K562 (cell line): ENCODE data around the gene RGL4. TPM values are rescaled to one million over a fixed set of nuclear protein-coding genes. Genes with fewer than 3 reads are reported as not detected.

Experiments
- CBX3 ChIP-seq, 2 experiments: IDR thresholded peaks; 1 replicate in 1 of 2; 2 replicates in 1 of 2; pipeline ENCODE4 v1.6.1; 2012; ENCODE audit warnings: inconsistent platforms in 2 of 2, low read length in 2 of 2, borderline replicate concordance in 1 of 2, control low read depth in 1 of 2
- FOXA1 ChIP-seq: fragments of 450-650 bp; IDR thresholded peaks from 2 replicates; pipeline ENCODE4 v1.6.1; 2016; ENCODE audit warnings: mild to moderate bottlenecking, borderline replicate concordance
- POLR2G ChIP-seq: fragments of 200-400 bp; formaldehyde crosslinking; IDR thresholded peaks from 2 replicates; pipeline ENCODE4 v1.6.1; 2017; ENCODE audit warnings: low read depth, mild to moderate bottlenecking, antibody characterized with exemption, low read length, moderate library complexity
- SRSF9 ChIP-seq: fragments of 200-400 bp; formaldehyde crosslinking; IDR thresholded peaks from 2 replicates; pipeline ENCODE4 v1.6.1; 2017; ENCODE audit warnings: low read depth, low read length, borderline replicate concordance
- polyA plus RNA-seq, 8 experiments: library from polyadenylated mRNA; depleted of rRNA in 4 of 8; stranded (reverse) in 5 of 8; unstranded in 3 of 8; fragments of >200 nt; fragmentation: Nextera tagmentation in 2 of 8; fragmentation: Illumina TruSeq in 1 of 8; extraction: Ambion mirVana in 2 of 8; extraction: Trizol in 1 of 8; gene quantifications; 2 replicates each; pipeline versions ENCODE4 v1.2.1 to v1.2.3, GENCODE V29; 2011 to 2014; ENCODE audit warnings: inconsistent platforms in 1 of 8, missing spikeins in 1 of 8
- total RNA-seq, 7 experiments: library from RNA; depleted of rRNA in 6 of 7; stranded (reverse); fragments of >200 nt in 6 of 7; fragmentation: Illumina TruSeq in 2 of 7; extraction: Trizol in 2 of 7; gene quantifications; 2 replicates each; pipeline versions ENCODE4 v1.2.1 to v1.2.3, GENCODE V29; 2011 to 2021; ENCODE audit warnings: low replicate concordance in 1 of 7
- TF ChIP-seq, protein P1 (sequence below): fragments of 450-650 bp; IDR thresholded peaks from 2 replicates; pipeline ENCODE4 v1.6.1; 2016; ENCODE audit warnings: mild to moderate bottlenecking, moderate library complexity
- TF ChIP-seq, protein P2 (sequence below), 2 experiments: fragments of 450-650 bp in 1 of 2; sonication (generic) in 1 of 2; formaldehyde crosslinking in 1 of 2; IDR thresholded peaks in 1 of 2; conservative IDR thresholded peaks in 1 of 2; 2 replicates each; pipeline versions ENCODE4 v1.6.1 to v1.8.1; 2016 to 2023; ENCODE audit warnings: mild to moderate bottlenecking in 2 of 2, moderate library complexity in 2 of 2, inconsistent platforms in 1 of 2, missing genetic modification reagents in 1 of 2
- TF ChIP-seq, protein P3 (sequence below): fragments of 250-450 bp; sonication (Bioruptor Pico); IDR thresholded peaks from 2 replicates; pipeline ENCODE4 v1.8.0; 2021; ENCODE audit warnings: moderate library complexity, mild to moderate bottlenecking, inconsistent platforms

RGL4 gene
- total and polyA plus RNA-seq, 9 of the 15 experiments (the other 6 are each of a cell fraction or from before 2014, with no cell fraction given), result not detected

DNA sequence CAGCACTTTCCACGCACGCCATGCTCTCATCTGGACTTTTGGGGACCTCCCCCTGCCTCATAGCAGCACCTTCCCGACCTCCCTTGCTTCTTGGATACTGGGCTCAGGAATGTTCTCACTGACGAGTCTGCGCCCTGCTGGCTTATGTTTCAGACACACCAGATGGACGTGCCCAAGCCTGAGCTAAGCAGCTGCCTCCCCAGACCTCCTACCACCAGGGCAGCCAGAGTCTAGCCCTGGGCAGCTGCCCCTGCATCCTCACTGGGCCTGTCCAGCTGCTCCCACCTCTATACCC lies 13.2 kb upstream of the RGL4 start (continued):
- TF ChIP-seq, protein P1, sequence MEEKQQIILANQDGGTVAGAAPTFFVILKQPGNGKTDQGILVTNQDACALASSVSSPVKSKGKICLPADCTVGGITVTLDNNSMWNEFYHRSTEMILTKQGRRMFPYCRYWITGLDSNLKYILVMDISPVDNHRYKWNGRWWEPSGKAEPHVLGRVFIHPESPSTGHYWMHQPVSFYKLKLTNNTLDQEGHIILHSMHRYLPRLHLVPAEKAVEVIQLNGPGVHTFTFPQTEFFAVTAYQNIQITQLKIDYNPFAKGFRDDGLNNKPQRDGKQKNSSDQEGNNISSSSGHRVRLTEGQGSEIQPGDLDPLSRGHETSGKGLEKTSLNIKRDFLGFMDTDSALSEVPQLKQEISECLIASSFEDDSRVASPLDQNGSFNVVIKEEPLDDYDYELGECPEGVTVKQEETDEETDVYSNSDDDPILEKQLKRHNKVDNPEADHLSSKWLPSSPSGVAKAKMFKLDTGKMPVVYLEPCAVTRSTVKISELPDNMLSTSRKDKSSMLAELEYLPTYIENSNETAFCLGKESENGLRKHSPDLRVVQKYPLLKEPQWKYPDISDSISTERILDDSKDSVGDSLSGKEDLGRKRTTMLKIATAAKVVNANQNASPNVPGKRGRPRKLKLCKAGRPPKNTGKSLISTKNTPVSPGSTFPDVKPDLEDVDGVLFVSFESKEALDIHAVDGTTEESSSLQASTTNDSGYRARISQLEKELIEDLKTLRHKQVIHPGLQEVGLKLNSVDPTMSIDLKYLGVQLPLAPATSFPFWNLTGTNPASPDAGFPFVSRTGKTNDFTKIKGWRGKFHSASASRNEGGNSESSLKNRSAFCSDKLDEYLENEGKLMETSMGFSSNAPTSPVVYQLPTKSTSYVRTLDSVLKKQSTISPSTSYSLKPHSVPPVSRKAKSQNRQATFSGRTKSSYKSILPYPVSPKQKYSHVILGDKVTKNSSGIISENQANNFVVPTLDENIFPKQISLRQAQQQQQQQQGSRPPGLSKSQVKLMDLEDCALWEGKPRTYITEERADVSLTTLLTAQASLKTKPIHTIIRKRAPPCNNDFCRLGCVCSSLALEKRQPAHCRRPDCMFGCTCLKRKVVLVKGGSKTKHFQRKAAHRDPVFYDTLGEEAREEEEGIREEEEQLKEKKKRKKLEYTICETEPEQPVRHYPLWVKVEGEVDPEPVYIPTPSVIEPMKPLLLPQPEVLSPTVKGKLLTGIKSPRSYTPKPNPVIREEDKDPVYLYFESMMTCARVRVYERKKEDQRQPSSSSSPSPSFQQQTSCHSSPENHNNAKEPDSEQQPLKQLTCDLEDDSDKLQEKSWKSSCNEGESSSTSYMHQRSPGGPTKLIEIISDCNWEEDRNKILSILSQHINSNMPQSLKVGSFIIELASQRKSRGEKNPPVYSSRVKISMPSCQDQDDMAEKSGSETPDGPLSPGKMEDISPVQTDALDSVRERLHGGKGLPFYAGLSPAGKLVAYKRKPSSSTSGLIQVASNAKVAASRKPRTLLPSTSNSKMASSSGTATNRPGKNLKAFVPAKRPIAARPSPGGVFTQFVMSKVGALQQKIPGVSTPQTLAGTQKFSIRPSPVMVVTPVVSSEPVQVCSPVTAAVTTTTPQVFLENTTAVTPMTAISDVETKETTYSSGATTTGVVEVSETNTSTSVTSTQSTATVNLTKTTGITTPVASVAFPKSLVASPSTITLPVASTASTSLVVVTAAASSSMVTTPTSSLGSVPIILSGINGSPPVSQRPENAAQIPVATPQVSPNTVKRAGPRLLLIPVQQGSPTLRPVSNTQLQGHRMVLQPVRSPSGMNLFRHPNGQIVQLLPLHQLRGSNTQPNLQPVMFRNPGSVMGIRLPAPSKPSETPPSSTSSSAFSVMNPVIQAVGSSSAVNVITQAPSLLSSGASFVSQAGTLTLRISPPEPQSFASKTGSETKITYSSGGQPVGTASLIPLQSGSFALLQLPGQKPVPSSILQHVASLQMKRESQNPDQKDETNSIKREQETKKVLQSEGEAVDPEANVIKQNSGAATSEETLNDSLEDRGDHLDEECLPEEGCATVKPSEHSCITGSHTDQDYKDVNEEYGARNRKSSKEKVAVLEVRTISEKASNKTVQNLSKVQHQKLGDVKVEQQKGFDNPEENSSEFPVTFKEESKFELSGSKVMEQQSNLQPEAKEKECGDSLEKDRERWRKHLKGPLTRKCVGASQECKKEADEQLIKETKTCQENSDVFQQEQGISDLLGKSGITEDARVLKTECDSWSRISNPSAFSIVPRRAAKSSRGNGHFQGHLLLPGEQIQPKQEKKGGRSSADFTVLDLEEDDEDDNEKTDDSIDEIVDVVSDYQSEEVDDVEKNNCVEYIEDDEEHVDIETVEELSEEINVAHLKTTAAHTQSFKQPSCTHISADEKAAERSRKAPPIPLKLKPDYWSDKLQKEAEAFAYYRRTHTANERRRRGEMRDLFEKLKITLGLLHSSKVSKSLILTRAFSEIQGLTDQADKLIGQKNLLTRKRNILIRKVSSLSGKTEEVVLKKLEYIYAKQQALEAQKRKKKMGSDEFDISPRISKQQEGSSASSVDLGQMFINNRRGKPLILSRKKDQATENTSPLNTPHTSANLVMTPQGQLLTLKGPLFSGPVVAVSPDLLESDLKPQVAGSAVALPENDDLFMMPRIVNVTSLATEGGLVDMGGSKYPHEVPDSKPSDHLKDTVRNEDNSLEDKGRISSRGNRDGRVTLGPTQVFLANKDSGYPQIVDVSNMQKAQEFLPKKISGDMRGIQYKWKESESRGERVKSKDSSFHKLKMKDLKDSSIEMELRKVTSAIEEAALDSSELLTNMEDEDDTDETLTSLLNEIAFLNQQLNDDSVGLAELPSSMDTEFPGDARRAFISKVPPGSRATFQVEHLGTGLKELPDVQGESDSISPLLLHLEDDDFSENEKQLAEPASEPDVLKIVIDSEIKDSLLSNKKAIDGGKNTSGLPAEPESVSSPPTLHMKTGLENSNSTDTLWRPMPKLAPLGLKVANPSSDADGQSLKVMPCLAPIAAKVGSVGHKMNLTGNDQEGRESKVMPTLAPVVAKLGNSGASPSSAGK, result no peak
- TF ChIP-seq POLR2G (no peak), CBX3 (IDR thresholded peaks at IDR 0.05; ENCODE audit: borderline replicate concordance in 1 of 2, low read length in 2 of 2) (no peak), SRSF9 (no peak), FOXA1 (no peak)
- TF ChIP-seq, protein P2, sequence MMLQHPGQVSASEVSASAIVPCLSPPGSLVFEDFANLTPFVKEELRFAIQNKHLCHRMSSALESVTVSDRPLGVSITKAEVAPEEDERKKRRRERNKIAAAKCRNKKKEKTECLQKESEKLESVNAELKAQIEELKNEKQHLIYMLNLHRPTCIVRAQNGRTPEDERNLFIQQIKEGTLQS (IDR thresholded peaks at IDR 0.05), result no peak
- TF ChIP-seq, protein P2 (CRISPR knock-in tag; conservative IDR thresholded peaks at IDR 0.05), result no peak
- TF ChIP-seq, protein P3, sequence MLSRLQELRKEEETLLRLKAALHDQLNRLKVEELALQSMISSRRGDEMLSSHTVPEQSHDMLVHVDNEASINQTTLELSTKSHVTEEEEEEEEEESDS (CRISPR knock-in tag), result no peak
